ENCODE measurements around the gene TLE6.
"Not testable (repeated sequence)": the region's sequence is repeated elsewhere in the genome, so short reads cannot be mapped to it uniquely, and the experiment has no call there.

TLE6 gene

DNA sequence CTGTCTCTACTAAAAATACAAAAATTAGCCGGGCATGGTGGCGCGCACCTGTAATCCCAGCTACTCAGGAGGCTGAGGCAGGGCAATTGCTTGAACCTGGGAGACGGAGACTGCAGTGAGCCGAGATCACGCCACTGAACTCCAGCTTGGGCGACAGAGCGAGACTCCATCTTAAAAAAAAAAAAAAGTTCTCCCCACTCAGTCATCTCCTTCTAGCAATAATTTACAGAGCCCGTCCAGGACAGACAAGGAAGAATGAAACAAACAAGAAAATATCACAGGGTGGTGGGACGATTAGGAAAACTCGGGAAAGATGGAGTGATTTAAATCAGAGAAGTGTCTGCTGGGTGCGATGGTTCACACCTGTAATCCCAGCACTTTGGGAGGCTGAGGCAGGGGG lies 13.7 kb upstream of the TLE6 start:
- not testable (repeated sequence) for H3K27ac Mint-ChIP-seq

DNA sequence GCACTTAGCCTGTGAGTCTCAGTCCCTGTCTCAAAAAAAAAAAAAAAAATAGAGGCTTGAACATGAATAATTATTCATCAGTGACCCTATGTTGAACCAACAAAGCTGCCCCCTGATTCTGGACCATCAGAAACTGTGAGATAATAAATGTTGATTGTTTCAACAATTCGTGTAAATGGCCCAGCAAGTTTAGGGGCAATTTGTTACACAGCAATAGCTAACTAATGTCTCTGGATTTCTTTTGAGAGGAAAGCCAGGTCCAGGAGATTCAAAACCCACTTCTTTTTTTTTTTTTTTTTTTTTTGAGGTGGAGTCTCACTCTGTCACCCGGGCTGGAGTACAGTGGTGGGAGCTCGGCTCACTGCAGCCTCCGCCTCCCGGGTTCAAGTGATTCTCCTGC lies 12.5 kb upstream of the TLE6 start:
- H3K36me3 Mint-ChIP-seq, result no peaks in the 10 kb centered on the region
- no peak for ATAC-seq
- peaks cover 2% of the 10 kb centered on the region for H3K9me3 Mint-ChIP-seq
- peaks cover 16% of the 10 kb centered on the region for H3K27me3 Mint-ChIP-seq
- peaks cover 23% of the 10 kb centered on the region for H3K4me1 Mint-ChIP-seq
- no peak overlapping the region for H3K4me3 Mint-ChIP-seq
- H3K27ac Mint-ChIP-seq, result no peak overlapping the region

More for the DNA sequence above, 13.7 kb upstream of the TLE6 start:
- H3K9me3 Mint-ChIP-seq, H3K36me3 Mint-ChIP-seq, ATAC-seq, H3K4me3 Mint-ChIP-seq: not testable (repeated sequence)
- peaks cover 14% of the 10 kb centered on the region for H3K4me1 Mint-ChIP-seq
- peaks cover 19% of the 10 kb centered on the region for H3K27me3 Mint-ChIP-seq

DNA sequence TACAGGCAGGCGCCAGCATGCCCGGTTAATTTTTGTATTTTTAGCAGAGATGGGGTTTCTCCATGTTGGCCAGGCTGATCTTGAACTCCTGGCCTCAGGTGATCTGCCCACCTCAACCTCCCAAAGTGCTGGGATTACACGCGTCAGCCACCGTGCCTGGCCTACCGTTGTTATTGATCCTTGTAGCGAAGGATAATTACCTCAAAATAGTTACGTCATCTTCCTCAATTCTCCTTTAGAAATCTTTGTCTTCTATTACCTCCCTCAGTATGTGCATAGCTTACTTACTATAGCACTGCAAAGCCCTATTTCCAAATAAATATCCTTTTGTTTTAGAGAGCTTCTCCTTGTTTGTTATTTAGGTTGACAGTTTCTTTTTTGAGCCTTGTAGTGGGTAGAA lies 9.4 kb upstream of the TLE6 start:
- H3K27ac Mint-ChIP-seq, result no peak overlapping the region

DNA sequence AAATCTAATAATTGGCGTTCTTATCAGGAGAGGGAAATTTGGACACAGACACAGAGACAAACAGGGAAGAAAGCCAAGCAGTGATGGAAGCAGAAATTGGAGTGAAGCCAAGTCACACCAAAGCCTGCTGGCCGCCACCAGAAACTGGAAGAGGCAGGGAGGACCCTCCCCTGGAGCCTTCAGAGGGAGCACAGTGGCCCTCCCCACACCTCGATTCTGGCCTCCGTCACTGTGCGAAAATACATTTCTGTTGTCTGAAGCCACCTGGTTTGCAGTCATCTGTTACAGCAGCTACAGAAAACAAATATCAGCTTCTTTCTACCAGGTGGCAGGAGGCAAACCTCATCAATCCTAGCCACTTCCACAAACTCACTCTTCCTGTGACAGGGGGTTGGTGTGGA lies 8.3 kb upstream of the TLE6 start:
- H3K27ac Mint-ChIP-seq, result no peak overlapping the region
- no peak overlapping the region for H3K4me3 Mint-ChIP-seq
- no peaks in the 10 kb centered on the region for H3K36me3 Mint-ChIP-seq
- H3K9me3 Mint-ChIP-seq, result peaks cover 2% of the 10 kb centered on the region
- H3K4me1 Mint-ChIP-seq, result peaks cover 23% of the 10 kb centered on the region
- ATAC-seq, result no peak
- peaks cover 39% of the 10 kb centered on the region for H3K27me3 Mint-ChIP-seq

More for the DNA sequence above, 9.4 kb upstream of the TLE6 start:
- H3K27me3 Mint-ChIP-seq, result peaks cover 28% of the 10 kb centered on the region
- H3K9me3 Mint-ChIP-seq, result peaks cover 2% of the 10 kb centered on the region
- no peaks in the 10 kb centered on the region for H3K36me3 Mint-ChIP-seq
- H3K4me3 Mint-ChIP-seq, result no peak overlapping the region
- H3K4me1 Mint-ChIP-seq, result peaks cover 23% of the 10 kb centered on the region
- no peak for ATAC-seq

DNA sequence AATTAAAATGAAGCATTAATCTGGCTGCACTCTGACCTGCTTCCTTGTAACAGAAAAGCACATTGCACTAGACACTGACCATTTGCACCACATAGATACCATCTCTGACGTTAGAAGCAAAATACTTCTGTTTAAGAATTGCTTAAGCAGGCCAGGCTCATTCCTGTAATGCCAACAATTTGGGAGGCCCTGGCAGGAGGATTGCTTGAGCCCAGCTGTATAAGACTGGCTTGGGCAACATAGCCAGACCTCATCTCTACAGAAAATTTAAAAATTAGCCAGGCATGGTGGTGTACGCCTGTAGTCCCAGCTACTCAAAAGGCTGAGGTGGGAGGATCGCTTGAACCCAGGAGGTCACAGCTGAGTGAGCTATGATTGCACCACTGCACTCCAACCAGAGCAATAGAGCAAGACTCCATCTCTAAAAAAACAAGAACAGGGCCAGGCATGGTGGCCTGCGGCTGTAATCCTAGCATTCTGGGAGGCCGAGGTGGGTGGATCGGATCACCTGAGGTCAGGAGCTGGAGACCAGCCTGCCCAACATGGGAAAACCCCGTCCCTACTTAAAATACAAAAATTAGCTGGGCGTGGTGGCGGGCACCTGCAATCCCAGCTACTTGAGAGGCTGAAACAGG lies 7.0 kb upstream of the TLE6 start:
- Mint-ChIP-seq H3K36me3 (no peaks in the 10 kb centered on the region), H3K4me1 (peaks cover 29% of the 10 kb centered on the region), H3K27ac (no peak overlapping the region), H3K4me3 (no peak overlapping the region), H3K27me3 (peaks cover 47% of the 10 kb centered on the region), H3K9me3 (no peaks in the 10 kb centered on the region)
- no peak for ATAC-seq

DNA sequence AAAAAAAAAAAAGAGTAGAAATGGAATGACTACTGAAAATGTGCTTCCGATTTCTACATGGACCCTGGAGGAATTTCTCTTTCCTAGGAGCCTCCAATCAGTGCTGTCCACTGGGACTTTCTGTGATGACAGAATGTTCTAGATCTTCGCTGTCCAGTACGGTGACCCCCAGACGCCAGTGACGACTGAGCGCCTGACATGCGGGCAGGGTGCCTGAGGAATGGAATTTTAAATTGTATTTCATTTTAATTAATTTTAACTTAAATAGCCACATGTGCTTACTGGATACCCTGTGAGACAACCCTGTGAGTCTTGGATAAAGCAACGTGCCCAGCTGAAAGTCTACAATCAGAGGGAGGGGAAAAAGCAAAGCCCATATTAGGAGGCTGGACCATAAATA lies 4.1 kb upstream of the TLE6 start:
- Mint-ChIP-seq H3K27ac (no peak overlapping the region), H3K4me3 (no peak overlapping the region), H3K4me1 (peaks cover 36% of the 10 kb centered on the region), H3K9me3 (no peaks in the 10 kb centered on the region), H3K27me3 (peaks cover 64% of the 10 kb centered on the region), H3K36me3 (no peaks in the 10 kb centered on the region)
- ATAC-seq, result no peak

DNA sequence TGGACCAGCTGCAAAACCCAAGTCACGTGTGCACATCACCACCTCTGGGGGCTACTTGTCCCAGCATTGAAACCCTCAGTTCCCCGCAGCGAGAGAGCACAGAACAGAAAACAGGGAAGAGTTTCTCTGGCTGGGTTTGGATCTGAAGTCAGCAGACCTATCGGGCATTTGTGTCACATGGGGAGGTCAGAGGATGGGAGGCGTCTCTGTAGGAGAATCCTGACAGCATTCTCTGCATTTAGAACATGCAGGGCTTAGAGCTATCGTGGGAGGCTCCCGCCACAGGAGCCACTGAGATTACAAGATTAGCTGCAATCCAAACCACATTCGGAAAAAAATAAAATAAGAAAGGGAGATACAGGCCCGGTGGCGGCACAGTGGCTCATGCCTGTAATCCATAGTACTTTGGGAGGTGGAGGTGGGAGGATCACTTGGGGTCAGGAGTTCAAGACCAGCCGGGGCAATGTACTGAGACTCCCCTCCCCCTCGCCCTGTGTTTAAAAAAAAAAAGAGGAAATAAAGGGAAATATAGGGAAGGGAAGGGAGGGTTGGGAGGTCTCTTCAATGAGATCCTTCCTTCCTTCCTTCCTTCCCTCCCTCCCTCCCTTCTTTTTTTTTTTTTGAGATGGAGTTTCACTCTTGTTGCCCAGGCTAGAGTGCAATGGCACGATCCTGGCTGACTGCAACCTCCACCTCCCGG lies 2.9 kb upstream of the TLE6 start:
- Mint-ChIP-seq H3K36me3 (no peaks in the 10 kb centered on the region), H3K27ac (no peak overlapping the region), H3K9me3 (no peaks in the 10 kb centered on the region), H3K4me3 (no peak overlapping the region), H3K27me3 (peaks cover 54% of the 10 kb centered on the region), H3K4me1 (peaks cover 23% of the 10 kb centered on the region)
- no peak for ATAC-seq

DNA sequence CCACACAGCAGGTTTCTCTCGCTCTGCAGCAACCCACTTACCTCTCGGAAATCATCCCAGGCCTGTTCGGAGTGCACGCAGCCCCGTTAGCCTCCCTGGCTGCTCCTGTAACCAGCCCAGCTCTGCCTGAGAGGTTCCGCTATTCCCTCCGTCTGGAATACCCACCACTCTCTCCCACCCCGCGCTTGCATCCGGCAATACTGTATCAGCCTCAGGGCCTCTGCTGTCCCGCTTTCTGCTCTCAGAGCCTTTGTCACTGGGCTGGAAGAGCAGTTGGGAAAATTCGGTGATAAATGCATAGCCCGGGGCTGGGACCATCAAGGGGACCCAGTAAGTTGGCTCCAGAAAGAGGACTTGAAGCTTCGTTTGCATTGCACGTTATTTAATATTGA lies 759 bp upstream of the TLE6 start:
- Mint-ChIP-seq H3K27me3 (peaks cover 61% of the 10 kb centered on the region), H3K36me3 (no peaks in the 10 kb centered on the region), H3K4me1 (peaks cover 23% of the 10 kb centered on the region), H3K9me3 (no peaks in the 10 kb centered on the region), H3K27ac (peak overlapping the region; percentile 77), H3K4me3 (peak overlapping the region; percentile 94)
- ATAC-seq, result no peak

DNA sequence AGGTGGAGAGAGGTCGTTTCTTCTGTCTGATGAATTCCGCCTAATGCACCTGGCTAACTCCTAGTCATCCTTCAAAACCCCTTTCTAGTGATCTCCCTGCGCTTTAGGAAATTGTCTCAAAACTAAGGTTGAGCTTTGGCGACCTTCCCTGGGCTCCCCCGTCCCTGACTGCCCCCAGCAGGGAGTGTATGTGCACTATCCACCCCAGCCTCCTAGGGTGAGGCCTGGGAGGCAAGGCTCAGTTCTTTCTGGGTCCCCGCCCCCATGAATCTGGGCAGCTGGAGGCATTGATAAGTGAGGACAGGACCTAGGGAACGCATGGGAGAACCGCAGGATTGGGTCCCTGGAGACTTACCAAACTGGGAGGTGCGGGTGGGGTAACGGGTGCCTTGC lies 378 bp downstream of the TLE6 start:
- Mint-ChIP-seq H3K27me3 (peaks cover 63% of the 10 kb centered on the region), H3K4me3 (peak overlapping the region; percentile 94), H3K9me3 (no peaks in the 10 kb centered on the region), H3K36me3 (no peaks in the 10 kb centered on the region), H3K27ac (no peak overlapping the region), H3K4me1 (peaks cover 23% of the 10 kb centered on the region)
- no peak for ATAC-seq

DNA sequence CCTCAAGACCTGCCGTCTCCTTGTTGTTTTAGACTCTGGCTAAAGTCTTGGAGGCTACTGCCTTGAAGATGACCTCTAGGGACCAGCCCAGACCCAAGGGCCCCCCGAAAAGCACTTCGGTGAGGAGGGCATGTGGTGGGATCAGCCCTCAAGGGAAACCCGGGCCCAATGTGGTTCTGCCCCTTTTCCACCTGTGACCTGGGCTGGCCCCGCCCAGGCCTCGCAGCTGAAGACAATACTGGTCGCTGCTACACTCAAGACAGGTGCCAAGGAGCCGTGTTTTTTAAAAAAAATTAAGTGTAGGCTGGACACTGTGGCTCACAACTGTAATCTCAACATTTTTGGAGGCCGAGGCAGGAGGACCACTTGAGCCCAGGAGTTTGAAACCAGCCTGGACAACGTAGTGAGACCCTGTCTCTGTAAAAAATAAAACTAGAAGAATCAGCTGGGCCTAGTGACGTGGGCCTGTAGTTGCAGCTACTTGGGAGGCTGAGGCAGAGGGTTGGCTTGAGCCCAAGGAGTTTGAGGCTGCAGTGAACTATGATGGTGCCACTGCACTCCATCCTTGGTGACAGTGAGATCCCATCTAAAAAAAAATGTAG lies 903 bp downstream of the TLE6 start:
- no peak overlapping the region for H3K27ac Mint-ChIP-seq
- peaks cover 64% of the 10 kb centered on the region for H3K27me3 Mint-ChIP-seq
- H3K9me3 Mint-ChIP-seq, result no peaks in the 10 kb centered on the region
- H3K4me3 Mint-ChIP-seq, result no peak overlapping the region
- H3K36me3 Mint-ChIP-seq, result no peaks in the 10 kb centered on the region
- H3K4me1 Mint-ChIP-seq, result peaks cover 28% of the 10 kb centered on the region
- no peak for ATAC-seq

DNA sequence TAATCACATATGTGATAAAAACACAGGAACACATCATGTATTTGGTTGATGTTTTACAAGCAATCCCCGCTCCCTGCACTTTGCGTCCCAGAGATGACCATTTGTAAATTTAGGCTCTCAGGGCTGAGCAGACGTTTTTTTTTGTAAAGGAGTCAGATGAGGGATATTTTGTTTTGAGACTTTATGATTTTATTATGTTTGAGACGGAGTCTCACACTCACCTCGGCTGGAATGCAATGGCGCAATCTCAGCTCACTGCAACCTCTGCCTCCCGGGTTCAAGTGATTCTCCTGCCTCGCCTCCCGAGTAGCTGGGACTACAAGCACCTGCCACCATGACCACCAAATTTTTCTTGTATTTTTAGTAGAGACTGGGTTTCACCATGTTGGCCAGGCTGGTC lies 1.4 kb downstream of the TLE6 start:
- ATAC-seq, result no peak
- no peaks in the 10 kb centered on the region for H3K36me3 Mint-ChIP-seq
- no peak overlapping the region for H3K4me3 Mint-ChIP-seq
- H3K27me3 Mint-ChIP-seq, result peaks cover 64% of the 10 kb centered on the region
- no peaks in the 10 kb centered on the region for H3K9me3 Mint-ChIP-seq
- H3K4me1 Mint-ChIP-seq, result peaks cover 33% of the 10 kb centered on the region
- no peak overlapping the region for H3K27ac Mint-ChIP-seq

DNA sequence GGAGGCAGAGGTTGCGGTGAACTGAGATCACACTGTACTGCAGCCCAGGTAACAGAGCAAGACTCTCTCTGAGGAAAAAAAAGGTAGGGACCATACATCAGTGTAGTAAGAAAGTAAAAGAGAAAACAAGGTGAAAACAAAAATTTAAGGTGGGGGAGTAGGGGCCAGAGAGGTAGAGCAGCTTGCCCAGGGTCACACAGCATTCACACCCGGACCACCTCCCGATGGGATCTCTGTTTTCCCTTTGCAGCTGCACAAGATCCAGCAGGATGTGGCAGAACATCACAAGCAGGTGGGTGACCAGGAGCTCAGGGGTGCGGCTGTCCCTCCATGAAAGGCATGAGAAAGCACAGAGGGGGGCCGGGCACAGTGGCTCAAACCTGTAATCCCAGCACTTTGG lies 4.5 kb downstream of the TLE6 start:
- Mint-ChIP-seq H3K4me3 (no peak overlapping the region), H3K27ac (no peak overlapping the region)

DNA sequence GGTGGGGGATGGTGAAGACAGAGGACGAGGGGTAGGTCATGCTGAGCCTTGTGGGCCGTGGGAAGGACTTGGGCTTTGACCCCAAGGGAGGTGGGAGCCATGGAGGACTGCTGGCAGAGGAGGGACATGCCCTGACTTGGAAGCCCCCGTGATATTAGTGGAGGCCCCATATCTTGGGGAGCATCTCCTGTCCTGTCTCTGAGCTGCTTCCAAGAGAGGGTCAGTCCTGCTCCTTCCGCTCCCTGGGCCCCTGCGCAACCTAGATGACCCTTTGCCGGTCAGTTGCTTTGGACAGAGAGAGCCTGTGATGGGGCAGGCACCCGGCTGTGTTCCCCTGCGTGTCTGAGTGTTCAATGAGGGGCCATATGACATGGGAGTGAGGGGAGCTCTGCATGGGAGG lies 5.2 kb downstream of the TLE6 start:
- Mint-ChIP-seq H3K36me3 (no peaks in the 10 kb centered on the region), H3K27ac (no peak overlapping the region), H3K27me3 (peaks cover 62% of the 10 kb centered on the region), H3K9me3 (no peaks in the 10 kb centered on the region), H3K4me1 (peaks cover 18% of the 10 kb centered on the region), H3K4me3 (no peak overlapping the region)
- no peak for ATAC-seq

More for the DNA sequence above, 4.5 kb downstream of the TLE6 start:
- peaks cover 62% of the 10 kb centered on the region for H3K27me3 Mint-ChIP-seq
- ATAC-seq, result no peak
- no peaks in the 10 kb centered on the region for H3K36me3 Mint-ChIP-seq
- H3K9me3 Mint-ChIP-seq, result no peaks in the 10 kb centered on the region
- H3K4me1 Mint-ChIP-seq, result peaks cover 24% of the 10 kb centered on the region

DNA sequence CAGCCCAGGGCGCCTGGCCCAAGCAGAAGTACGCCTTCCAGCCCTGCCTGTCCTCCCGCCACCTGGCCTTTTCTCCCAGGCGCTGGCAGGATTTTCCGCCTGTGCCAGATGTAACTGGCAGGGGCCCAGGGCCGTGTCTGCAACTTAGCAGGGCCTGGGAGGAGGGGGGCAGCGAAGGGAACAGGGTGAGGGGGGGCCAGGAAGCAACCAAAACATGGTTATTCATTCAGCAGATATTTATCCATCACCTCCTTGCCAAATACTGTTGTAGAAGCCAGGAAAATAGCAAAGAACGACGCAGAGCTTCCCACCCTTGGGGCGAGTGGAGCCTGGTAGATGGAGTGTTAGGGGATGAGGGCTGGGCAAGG lies 5.6 kb downstream of the TLE6 start:
- ATAC-seq, result no peak
- H3K4me1 Mint-ChIP-seq, result peaks cover 16% of the 10 kb centered on the region
- H3K9me3 Mint-ChIP-seq, result no peaks in the 10 kb centered on the region
- peaks cover 58% of the 10 kb centered on the region for H3K27me3 Mint-ChIP-seq
- peak overlapping the region; percentile 46 for H3K4me3 Mint-ChIP-seq
- no peak overlapping the region for H3K27ac Mint-ChIP-seq
- H3K36me3 Mint-ChIP-seq, result no peaks in the 10 kb centered on the region

DNA sequence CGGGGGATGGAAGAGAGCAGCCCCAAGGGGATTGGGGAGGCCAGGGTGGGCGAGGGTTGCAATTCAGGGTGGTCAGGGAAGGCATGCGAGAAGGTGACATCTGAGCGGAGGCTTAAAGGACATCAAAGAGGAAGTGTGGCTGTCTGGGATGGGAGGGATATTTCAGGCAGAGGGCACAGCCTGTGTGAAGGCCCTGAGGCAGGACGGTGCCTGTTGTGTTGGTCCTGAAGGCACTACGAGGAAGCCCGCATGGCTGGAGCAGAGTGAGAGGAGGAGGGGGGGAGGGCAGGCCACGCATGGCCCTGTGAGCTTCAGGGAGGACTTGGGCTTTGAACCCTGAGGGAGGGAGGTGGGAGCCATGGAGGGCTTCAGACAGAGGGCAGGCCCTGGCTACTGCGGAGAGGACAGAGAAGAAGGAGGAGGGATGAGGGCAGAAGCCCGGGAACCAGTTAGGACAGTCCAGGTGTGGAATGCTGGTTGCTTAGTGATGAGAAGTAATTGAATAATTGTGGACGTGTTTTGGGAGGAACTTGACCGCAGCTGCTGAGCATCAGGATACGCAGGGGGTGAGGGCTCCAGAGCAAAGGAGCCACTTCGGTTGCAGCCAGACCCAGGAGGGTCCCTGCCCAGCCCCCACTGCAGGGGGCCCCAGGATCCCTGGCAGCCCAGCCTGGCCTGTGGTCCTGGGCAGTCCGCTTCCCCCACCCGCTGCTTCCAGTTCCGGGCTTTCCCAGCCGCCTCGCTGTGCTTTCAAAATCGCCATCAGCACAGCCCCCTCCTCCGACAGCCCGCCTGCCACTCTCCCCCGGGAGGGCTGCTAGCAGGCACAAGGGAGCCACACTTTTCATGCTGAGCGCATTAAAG lies 6.2 kb downstream of the TLE6 start:
- peaks cover 16% of the 10 kb centered on the region for H3K4me1 Mint-ChIP-seq
- no peaks in the 10 kb centered on the region for H3K9me3 Mint-ChIP-seq
- H3K4me3 Mint-ChIP-seq, result peak overlapping the region; percentile 46
- H3K27me3 Mint-ChIP-seq, result peaks cover 61% of the 10 kb centered on the region
- peak; percentile 60 for ATAC-seq
- H3K27ac Mint-ChIP-seq, result no peak overlapping the region
- no peaks in the 10 kb centered on the region for H3K36me3 Mint-ChIP-seq
